GM18951 (cell line): ENCODE results near the gene MAEA.

Experiments
- POLR2A ChIP-seq: IDR thresholded peaks from 4 replicates; pipeline ENCODE4 v1.6.1; 2011; ENCODE audit warnings: mild to moderate bottlenecking; ENCODE audit not compliant: insufficient read length, insufficient read depth; ENCODE audit errors: extremely low read depth
- in situ Hi-C: fragments of 300-500 bp; cut with MboI; formaldehyde crosslinking; loops from one replicate; pipeline ENCODE4 v1.12.0; 2022; ENCODE audit warnings: low sequenced_read_pairs, mixed read lengths, inconsistent platforms; ENCODE audit not compliant: unreplicated experiment

Gene MAEA

GRCh38 chr4:1359976-1360375, 70.3 kb downstream of the MAEA start:
- no peak for TF ChIP-seq POLR2A
- in situ Hi-C loops, result loop anchor here (10.0 kb wide), 1 partner anchor 225 kb away; no protein-coding TSS in a partner anchor

GRCh38 chr4:1360423-1361283, 71.0 kb downstream of the MAEA start:
- in situ Hi-C loops, result no loop called here
- TF ChIP-seq POLR2A, result no peak

DNA sequence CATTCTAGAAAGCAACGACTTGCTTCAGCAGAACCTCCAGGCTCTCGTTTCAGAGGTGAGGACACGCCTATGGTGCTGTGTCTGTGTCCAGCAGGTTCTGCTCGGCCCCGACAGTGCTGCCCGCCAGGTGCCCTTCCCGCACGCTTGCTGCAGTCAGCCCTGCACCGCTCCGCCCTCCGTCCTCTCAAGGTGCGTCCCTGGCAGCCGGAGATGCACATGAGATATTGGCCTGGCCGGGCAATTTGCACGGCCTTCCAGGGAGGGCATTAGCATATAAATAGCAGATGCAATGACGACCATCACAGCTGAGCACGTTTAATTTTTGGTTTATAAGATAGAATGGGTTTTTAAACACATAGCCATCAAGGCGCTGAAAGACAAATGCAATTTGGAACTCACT, 71.7 kb downstream of the MAEA start:
- in situ Hi-C loops, result no loop called here
- TF ChIP-seq POLR2A, result no peak

- in situ Hi-C loops, result no loop called here
- no peak for TF ChIP-seq POLR2A
Observed at GRCh38 chr4:1362046-1362445, 72.4 kb downstream of the MAEA start.

DNA sequence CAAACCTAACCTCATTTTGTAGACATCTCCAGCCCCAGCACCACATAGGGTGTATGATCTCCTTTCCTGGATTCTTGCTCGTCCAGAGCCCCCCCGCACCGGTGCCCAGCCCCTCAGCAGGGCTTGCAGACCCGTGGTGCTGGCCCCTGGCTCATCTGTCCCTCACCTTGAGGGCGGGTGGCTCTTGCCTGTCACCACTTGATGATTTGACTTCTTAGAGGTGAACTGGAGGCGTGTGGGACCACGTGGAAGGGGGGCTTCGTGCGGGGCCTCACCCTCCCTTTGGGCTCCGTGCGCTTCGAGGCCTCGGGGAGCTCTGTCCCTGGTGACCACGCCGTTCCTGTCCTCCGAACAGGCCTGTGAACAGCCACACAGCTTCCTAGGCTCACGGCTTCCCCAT, 72.8 kb downstream of the MAEA start:
- in situ Hi-C loops, result no loop called here
- no peak for TF ChIP-seq POLR2A

DNA sequence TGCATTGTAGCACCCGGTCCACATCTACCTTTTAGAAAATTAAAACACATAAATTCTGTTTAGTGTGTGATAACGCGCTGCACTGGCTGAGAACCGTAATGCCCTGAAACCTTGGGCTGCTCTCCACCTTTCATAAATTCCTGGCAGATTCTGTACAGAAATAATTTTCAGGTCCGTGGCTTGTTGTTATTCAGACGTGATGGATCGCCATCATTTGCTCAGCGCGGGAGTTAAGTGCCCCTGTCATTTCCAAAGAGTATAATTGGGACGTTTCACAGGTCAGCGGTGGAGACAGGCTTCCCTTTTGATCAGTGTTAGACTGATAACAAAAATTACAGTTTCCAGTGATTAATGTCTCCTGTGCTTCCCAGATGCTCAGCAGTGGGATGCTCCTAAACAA, 73.8 kb downstream of the MAEA start:
- in situ Hi-C loops, result no loop called here

DNA sequence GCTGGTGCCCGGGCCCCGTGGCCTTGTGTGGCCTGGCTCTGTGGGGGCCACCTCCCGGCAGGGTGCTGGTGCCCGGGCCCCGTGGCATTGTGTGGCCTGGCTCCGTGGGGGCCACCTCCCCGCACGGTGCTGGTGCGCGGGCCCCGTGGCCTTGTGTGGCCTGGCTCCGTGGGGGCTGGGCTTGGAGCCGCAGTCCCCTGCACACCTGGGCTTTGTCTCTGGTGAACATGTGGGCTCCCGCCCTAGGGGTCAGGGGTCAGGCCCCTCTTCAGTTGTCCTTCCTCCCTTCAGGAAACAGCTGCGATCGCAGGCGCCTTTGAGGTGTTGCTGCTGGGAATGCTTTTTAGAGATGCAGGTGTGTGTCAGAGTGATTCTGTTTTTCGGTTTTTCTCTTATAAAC, 74.5 kb downstream of the MAEA start:
- TF ChIP-seq POLR2A, result no peak
- in situ Hi-C loops, result no loop called here

More for the DNA sequence above, 73.8 kb downstream of the MAEA start:
- no peak for TF ChIP-seq POLR2A

DNA sequence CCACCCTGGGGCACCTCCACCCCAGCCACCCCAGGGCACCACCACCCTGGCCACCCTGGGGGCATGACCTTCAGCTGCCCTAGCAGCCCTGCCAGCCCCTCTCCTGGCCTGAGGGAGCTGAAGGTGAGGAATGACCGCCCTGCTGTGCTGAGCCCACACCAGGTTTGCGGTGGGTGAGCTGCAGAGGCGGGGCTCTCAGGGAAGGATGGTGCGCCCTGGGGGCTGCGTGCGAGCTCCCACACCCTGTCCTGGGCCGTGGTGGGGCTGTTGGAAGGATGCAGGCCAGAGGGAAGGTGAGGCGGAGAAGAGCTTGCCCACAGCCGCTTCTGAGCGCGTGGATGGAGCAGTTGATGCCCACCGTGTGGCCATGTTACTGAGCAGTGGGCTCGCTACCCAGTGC, 75.1 kb downstream of the MAEA start:
- in situ Hi-C loops, result no loop called here
- no peak for TF ChIP-seq POLR2A

DNA sequence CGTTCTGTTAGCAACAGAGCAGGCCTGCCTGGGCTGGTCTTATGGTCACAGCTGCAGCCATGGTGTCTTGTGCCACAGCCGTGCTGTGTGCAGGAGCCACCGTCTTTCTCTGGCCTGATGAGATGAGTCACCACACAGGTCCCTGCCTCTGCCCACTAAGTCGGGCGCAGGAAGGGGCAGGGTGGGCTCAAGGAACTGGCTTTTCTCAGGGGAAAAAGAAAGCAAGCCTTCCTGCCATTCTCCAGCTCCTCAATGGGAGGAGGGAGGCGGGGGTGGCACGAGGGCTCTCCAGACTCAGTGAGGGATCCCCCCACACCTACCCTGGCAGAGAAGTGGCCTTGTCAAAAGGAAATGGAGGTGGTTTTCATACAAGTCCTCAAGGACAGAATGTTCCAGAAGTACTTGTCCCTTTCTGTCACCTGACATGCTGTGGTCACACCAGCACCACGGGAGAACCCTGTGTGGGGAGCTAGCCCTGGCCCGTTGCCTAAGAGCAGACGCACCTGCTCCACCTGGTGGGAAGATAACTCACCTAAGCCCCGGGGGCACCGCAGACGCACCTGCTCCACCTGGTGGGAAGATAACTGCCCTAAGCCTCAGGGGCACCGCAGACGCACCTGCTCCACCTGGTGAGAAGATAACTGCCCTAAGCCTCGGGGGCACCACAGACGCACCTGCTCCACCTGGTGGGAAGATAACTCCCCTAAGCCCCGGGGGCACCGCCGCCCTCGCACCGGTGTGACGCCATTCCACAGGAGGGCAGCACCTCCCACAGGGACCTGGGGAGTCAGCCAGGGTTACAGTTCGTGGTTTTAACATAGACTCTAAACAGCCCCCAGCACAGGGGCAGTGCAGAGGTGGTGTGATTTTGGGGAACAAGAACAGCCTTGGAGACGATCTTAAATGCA, 75.8 kb downstream of the MAEA start:
- no peak for TF ChIP-seq POLR2A
- in situ Hi-C loops, result no loop called here

GRCh38 chr4:1366371-1367229, 76.9 kb downstream of the MAEA start:
- no peak for TF ChIP-seq POLR2A
- in situ Hi-C loops, result no loop called here

DNA sequence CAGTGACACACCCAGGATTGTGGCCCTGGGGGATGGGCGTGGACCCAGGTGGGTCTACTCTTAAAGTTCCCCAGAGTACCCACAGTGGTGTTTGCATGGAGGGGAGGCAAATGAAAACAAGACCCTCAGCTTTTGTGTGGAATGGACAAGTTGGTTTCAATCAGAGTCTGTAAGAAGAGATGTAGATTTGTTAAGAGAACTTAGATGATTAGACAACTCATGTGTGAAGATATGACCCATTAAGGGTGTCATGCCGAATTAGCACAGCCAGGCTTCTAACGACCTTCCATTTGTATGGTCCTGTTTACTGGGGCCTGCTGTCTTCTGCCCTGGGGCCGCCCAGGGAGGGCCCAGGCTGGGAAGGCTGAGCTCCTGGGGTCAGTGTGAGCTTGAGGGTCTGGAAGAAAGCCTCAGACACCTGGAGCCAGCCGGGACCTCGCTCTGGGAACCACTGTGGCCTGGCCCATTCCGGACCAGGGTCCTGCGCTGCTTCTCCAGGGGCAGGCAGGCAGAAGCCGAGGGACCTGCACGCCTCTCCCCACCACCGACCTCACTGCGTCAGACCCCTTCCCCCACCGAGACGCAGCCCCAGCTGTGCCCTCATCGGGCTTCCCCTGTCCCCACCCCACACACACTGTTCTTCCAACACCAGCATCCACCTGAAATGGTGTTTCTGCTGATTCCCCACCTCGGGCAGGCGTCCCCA, 77.7 kb downstream of the MAEA start:
- TF ChIP-seq POLR2A, result no peak
- in situ Hi-C loops, result no loop called here

DNA sequence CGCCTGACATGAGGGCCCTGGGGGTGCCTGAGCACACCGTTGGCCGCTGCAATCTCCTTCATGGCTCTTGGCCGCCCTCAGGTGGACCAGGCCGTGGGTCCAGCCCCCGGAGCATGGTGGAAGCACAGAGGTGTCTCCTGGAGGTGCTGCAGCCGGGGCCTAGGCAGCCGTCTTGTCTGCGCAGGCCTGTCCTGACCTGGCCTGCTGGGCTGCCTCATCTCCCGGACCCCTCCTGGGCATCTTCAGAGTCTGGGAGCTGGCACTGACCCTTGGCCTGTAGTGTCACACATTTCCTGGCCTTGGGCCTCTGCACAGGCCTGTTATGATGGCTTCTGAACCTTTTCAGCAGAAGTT, 78.2 kb downstream of the MAEA start:
- TF ChIP-seq POLR2A, result no peak
- in situ Hi-C loops, result no loop called here
